ENCODE data around the gene PAFAH1B1. TPM values are rescaled to one million over a fixed set of nuclear protein-coding genes. Genes with fewer than 3 reads are reported as not detected.

PAFAH1B1 gene
- total RNA-seq, 1 experiment from 2014 or later, result 49.1 TPM

GRCh38 chr17:2700030-2700490, 106.6 kb downstream of the PAFAH1B1 start:
- ATAC-seq (no peak), DNase-seq (no peak)
- no peaks in the 10 kb centered on the region for H3F3A ChIP-seq (ENCODE audit: low read length, unreplicated experiment)
- POLR2A ChIA-PET (ENCODE audit: unreplicated experiment), result no interaction called here
- H3K4me3 ChIP-seq (ENCODE audit: low read length), result no peak overlapping the region
- peaks cover 8% of the 10 kb centered on the region for H3K79me2 ChIP-seq (ENCODE audit: low read length)
- H3K9me2 ChIP-seq (replicated peaks; ENCODE audit: low read length), result no peaks in the 10 kb centered on the region
- peaks cover 7% of the 10 kb centered on the region; the same call in 1 of the 2 replicates for H3K36me3 ChIP-seq (ENCODE audit: low read depth, low read length)
- no peak overlapping the region for H3K9ac ChIP-seq (ENCODE audit: low read length)
- no peak overlapping the region for H3K4me2 ChIP-seq (ENCODE audit: low read length)
- CTCF ChIA-PET, result no interaction called here
- TF ChIP-seq EZH2phosphoT487 (IDR thresholded peaks at IDR 0.05; ENCODE audit: borderline replicate concordance, low read length) (no peak), EZH2 (IDR thresholded peaks at IDR 0.05; ENCODE audit: low read length, unreplicated experiment) (no peak)
- TF ChIP-seq, protein P1, sequence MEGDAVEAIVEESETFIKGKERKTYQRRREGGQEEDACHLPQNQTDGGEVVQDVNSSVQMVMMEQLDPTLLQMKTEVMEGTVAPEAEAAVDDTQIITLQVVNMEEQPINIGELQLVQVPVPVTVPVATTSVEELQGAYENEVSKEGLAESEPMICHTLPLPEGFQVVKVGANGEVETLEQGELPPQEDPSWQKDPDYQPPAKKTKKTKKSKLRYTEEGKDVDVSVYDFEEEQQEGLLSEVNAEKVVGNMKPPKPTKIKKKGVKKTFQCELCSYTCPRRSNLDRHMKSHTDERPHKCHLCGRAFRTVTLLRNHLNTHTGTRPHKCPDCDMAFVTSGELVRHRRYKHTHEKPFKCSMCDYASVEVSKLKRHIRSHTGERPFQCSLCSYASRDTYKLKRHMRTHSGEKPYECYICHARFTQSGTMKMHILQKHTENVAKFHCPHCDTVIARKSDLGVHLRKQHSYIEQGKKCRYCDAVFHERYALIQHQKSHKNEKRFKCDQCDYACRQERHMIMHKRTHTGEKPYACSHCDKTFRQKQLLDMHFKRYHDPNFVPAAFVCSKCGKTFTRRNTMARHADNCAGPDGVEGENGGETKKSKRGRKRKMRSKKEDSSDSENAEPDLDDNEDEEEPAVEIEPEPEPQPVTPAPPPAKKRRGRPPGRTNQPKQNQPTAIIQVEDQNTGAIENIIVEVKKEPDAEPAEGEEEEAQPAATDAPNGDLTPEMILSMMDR (conservative IDR thresholded peaks at IDR 0.05; ENCODE audit: low read depth, low read length), result no peak
- H3K9me3 ChIP-seq (ENCODE audit: low read length), result no peaks in the 10 kb centered on the region
- intact Hi-C loops (cut with micrococcal nuclease), result no loop called here
- peaks cover 4% of the 10 kb centered on the region; the same call in 1 of the 2 replicates for H4K20me1 ChIP-seq (ENCODE audit: low read length)
- H3K4me1 ChIP-seq (ENCODE audit: insufficient read depth, low read length), result no peaks in the 10 kb centered on the region
- H2AFZ ChIP-seq (ENCODE audit: low read length), result no peak overlapping the region
- H3K27me3 ChIP-seq (ENCODE audit: low read length), result no peaks in the 10 kb centered on the region
- BruUV-seq (replicated peaks), result no TSS peak
- H3K27ac ChIP-seq (ENCODE audit: low read length), result no peak overlapping the region

DNA sequence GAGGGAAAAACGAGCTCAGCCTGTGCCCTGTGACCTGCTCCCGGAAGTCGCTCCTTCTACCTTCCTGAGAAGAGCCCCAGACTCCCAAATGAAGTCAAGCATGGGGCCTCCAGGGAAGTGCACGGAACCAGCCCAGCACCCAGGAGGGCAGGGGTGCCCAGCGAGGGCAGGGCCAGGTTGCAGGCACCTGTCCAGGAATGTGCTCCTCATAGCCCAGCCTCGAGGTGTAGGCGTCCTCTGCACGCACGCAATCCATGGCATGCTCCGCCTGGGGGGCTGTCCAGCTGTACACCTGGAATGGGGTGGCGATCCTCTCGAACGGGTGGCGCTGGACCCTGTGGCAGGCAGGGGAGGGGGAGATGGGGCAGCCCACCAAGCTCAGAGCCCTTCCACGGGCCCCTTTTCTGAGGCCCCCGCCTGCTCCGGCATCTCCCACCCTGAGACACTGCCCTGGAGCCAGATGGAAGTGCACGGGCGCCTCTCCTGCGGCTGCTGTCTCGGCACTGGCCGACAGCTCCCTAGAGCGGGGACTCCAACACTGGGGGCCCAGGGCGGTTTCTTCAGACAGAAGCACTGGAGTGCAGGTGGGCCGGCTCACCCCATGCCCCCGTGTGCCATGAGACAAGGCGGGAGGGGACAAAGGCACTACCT, 107.2 kb downstream of the PAFAH1B1 start:
- Histone ChIP-seq H3K79me2 (ENCODE audit: low read length) (peaks cover 14% of the 10 kb centered on the region), H3K9me3 (ENCODE audit: low read length) (no peaks in the 10 kb centered on the region), H3K4me1 (ENCODE audit: insufficient read depth, low read length) (no peaks in the 10 kb centered on the region), H3K27me3 (ENCODE audit: low read length) (no peaks in the 10 kb centered on the region), H2AFZ (ENCODE audit: low read length) (no peak overlapping the region), H4K20me1 (ENCODE audit: low read length) (peaks cover 9% of the 10 kb centered on the region), H3K9me2 (replicated peaks; ENCODE audit: low read length) (no peaks in the 10 kb centered on the region), H3F3A (ENCODE audit: low read length, unreplicated experiment) (no peaks in the 10 kb centered on the region), H3K27ac (ENCODE audit: low read length) (no peak overlapping the region), H3K4me2 (ENCODE audit: low read length) (no peak overlapping the region), H3K4me3 (ENCODE audit: low read length) (no peak overlapping the region), H3K9ac (ENCODE audit: low read length) (no peak overlapping the region), H3K36me3 (ENCODE audit: low read depth, low read length) (peaks cover 7% of the 10 kb centered on the region; the same call in 1 of the 2 replicates)
- CTCF ChIA-PET, result no interaction called here
- POLR2A ChIA-PET (ENCODE audit: unreplicated experiment), result no interaction called here
- no peak for ATAC-seq
- BruUV-seq (replicated peaks), result no TSS peak
- DNase-seq, result no peak
- intact Hi-C loops (cut with micrococcal nuclease), result no loop called here
- TF ChIP-seq EZH2 (IDR thresholded peaks at IDR 0.05; ENCODE audit: low read length, unreplicated experiment) (no peak), EZH2phosphoT487 (IDR thresholded peaks at IDR 0.05; ENCODE audit: borderline replicate concordance, low read length) (no peak)
- TF ChIP-seq, protein P1 (conservative IDR thresholded peaks at IDR 0.05; ENCODE audit: low read depth, low read length), result no peak

Measured in PC-3 (cell line).